ENCODE measurements around the gene RTN4R.
"Not testable (repeated sequence)": the region's sequence is repeated elsewhere in the genome, so short reads cannot be mapped to it uniquely, and the experiment has no call there.

Gene RTN4R

GRCh38 chr22:20268279-20269012, at the start of gene RTN4R:
Gene RTN4R, minus strand, starts transcription at chr22:20268318. Its CDS starts 226 bp downstream, at chr22:20268092.
- peak; percentile 76 for DNase-seq

GRCh38 chr22:20317402-20318042, 49.4 kb upstream of the RTN4R start:
- DNase-seq = peak; percentile 48

- DNase-seq = no peak
Measured at GRCh38 chr22:20316844-20317401, 48.8 kb upstream of the RTN4R start.

- DNase-seq = no peak
Measured at GRCh38 chr22:20316217-20316843, 48.2 kb upstream of the RTN4R start.

- DNase-seq = no peak
Measured at GRCh38 chr22:20315337-20316216, 47.5 kb upstream of the RTN4R start.

- not testable (repeated sequence) for DNase-seq
Measured at GRCh38 chr22:20314741-20315336, 46.7 kb upstream of the RTN4R start.

GRCh38 chr22:20314206-20314605, 46.1 kb upstream of the RTN4R start:
- DNase-seq = not testable (repeated sequence)

- not testable (repeated sequence) for DNase-seq
Measured at GRCh38 chr22:20313306-20314077, 45.4 kb upstream of the RTN4R start.

GRCh38 chr22:20312396-20313191, 44.5 kb upstream of the RTN4R start:
- DNase-seq = no peak

GRCh38 chr22:20311249-20312062, 43.3 kb upstream of the RTN4R start:
- DNase-seq = not testable (repeated sequence)

GRCh38 chr22:20310773-20311172, 42.7 kb upstream of the RTN4R start:
- not testable (repeated sequence) for DNase-seq

- DNase-seq = not testable (repeated sequence)
Measured at GRCh38 chr22:20310180-20310579, 42.1 kb upstream of the RTN4R start.

- DNase-seq = not testable (repeated sequence)
Measured at GRCh38 chr22:20308806-20309650, 40.9 kb upstream of the RTN4R start.

- DNase-seq = not testable (repeated sequence)
Measured at GRCh38 chr22:20307448-20308447, 39.6 kb upstream of the RTN4R start.

GRCh38 chr22:20306646-20307447, 38.7 kb upstream of the RTN4R start:
- not testable (repeated sequence) for DNase-seq
